ENCODE data around the gene MAG. TPM values are rescaled to one million over a fixed set of nuclear protein-coding genes. Genes with fewer than 3 reads are reported as not detected.
"Not testable (repeated sequence)": the region's sequence is repeated elsewhere in the genome, so short reads cannot be mapped to it uniquely, and the experiment has no call there.

The MAG gene
- total RNA-seq, 1 donor from 2014 or later, result not detected

DNA sequence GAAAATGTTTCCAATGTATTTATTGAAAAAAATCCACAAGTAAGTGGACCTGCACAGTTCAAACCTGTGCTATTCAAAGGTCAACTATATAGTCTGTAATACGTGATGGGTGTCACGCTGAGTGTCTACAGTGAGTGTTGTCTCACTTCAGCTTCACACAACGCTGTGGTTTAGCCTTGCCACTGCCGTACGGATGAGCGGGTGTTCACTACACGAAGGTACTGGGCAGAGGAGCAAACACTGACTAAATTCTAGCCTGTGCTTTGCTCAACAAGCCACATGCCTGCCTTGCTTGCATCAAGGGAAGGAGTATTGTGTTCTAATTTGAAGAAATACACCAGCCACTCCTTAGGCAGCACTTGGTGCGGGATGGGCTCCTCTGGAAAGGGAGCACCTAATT lies 62.9 kb downstream of the MAG start:
- TF ChIP-seq, protein P1, sequence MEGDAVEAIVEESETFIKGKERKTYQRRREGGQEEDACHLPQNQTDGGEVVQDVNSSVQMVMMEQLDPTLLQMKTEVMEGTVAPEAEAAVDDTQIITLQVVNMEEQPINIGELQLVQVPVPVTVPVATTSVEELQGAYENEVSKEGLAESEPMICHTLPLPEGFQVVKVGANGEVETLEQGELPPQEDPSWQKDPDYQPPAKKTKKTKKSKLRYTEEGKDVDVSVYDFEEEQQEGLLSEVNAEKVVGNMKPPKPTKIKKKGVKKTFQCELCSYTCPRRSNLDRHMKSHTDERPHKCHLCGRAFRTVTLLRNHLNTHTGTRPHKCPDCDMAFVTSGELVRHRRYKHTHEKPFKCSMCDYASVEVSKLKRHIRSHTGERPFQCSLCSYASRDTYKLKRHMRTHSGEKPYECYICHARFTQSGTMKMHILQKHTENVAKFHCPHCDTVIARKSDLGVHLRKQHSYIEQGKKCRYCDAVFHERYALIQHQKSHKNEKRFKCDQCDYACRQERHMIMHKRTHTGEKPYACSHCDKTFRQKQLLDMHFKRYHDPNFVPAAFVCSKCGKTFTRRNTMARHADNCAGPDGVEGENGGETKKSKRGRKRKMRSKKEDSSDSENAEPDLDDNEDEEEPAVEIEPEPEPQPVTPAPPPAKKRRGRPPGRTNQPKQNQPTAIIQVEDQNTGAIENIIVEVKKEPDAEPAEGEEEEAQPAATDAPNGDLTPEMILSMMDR (IDR thresholded peaks at IDR 0.05), result no peak
- no peak for DNase-seq (ENCODE audit: extremely low spot score, unreplicated experiment)
- H3K27ac Mint-ChIP-seq (ENCODE audit: unreplicated experiment), result no peak overlapping the region
- H3K4me1 Mint-ChIP-seq (ENCODE audit: unreplicated experiment), result no peaks in the 10 kb centered on the region
- H3K27me3 Mint-ChIP-seq (ENCODE audit: unreplicated experiment), result peaks cover 8% of the 10 kb centered on the region
- H3K4me3 Mint-ChIP-seq (ENCODE audit: unreplicated experiment), result no peak overlapping the region
- no peaks in the 10 kb centered on the region for H3K9me3 Mint-ChIP-seq (ENCODE audit: unreplicated experiment)
- H3K36me3 Mint-ChIP-seq (ENCODE audit: unreplicated experiment), result no peaks in the 10 kb centered on the region

DNA sequence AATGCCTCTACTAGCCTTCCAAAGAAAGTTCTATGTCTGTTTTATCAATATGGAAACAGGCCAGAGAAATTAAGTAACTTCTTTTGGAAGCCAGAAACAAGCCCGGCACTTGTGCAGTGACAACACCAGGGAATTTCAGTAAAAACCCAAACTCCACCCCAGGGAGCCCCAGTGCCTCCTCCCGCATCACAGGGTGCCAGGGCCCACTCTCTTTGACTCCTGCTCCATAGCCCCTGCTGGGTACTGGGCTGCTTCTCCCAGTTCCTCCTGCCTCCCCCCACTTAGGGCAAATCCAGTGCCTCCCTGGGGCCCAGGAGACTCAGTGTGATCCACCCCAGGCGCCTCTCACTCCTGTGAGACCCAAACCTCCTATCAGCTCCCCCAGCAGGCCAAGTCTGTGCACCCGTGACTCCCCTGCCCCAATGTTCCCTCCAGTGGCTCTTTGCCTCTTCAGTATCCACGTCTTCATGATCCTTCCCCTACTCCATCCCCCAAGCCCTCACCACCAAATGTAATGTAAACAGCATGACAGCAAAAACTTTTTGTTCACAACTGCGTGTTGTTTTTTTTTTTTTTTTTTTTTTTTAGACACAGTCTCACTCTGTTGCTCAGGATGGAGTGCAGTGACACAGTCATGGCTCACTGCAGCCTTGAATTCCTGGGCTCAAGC lies 64.0 kb downstream of the MAG start:
- TF ChIP-seq, protein P1 (IDR thresholded peaks at IDR 0.05), result no peak

DNA sequence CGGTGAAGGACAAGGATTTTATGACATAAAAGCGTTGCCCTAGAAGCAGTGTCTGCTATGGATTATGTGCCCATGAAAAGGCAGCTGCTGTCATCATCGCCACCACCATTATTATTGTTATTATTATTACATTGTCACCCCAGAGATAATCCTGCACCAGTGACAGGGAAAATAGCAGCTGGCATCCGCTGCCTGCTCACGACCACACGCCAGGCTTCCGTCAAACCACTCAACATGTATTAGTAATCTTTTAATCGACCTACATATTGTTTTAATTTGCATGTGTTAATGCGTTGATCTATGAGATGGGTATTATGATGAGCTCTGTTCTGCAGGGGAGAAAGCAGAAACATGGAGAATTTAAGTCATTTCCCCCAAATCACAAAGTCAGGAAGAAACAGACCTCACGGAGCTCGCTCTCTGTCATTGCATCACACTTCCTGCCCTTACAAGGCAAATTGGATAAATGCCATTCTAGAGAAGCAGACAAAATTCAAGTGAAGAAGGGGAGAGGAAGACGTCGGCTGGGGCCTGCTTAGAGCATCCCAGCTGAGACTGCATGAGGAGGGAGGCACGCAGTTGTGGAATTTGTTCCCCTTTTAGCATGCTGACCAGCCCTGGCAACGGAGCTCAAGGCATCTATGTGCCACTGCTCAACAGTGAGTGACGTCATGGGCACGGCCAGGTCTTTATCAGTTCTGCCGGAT lies 66.1 kb downstream of the MAG start, which contains the start of gene FFAR3:
Gene FFAR3, plus strand, starts transcription at position 594 of the 707 bp plus-strand sequence. CDS start 431 bp downstream, outside the sequence.
- DNase-seq (ENCODE audit: extremely low spot score, unreplicated experiment), result no peak
- no peak within 1 kb of the TSS for H3K27ac Mint-ChIP-seq (ENCODE audit: unreplicated experiment)

More for the DNA sequence above, 64.0 kb downstream of the MAG start:
- no peaks in the 10 kb centered on the region for H3K36me3 Mint-ChIP-seq (ENCODE audit: unreplicated experiment)
- H3K27ac Mint-ChIP-seq (ENCODE audit: unreplicated experiment), result no peak overlapping the region
- no peak overlapping the region for H3K4me3 Mint-ChIP-seq (ENCODE audit: unreplicated experiment)
- H3K9me3 Mint-ChIP-seq (ENCODE audit: unreplicated experiment), result no peaks in the 10 kb centered on the region
- no peaks in the 10 kb centered on the region for H3K4me1 Mint-ChIP-seq (ENCODE audit: unreplicated experiment)
- H3K27me3 Mint-ChIP-seq (ENCODE audit: unreplicated experiment), result peaks cover 8% of the 10 kb centered on the region
- no peak for DNase-seq (ENCODE audit: extremely low spot score, unreplicated experiment)

DNA sequence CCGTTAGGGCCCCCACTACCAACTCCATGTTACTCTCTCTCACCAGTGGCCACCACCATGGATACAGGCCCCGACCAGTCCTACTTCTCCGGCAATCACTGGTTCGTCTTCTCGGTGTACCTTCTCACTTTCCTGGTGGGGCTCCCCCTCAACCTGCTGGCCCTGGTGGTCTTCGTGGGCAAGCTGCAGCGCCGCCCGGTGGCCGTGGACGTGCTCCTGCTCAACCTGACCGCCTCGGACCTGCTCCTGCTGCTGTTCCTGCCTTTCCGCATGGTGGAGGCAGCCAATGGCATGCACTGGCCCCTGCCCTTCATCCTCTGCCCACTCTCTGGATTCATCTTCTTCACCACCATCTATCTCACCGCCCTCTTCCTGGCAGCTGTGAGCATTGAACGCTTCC lies 66.9 kb downstream of the MAG start:
- DNase-seq (ENCODE audit: extremely low spot score, unreplicated experiment); H3K27ac Mint-ChIP-seq (ENCODE audit: unreplicated experiment); H3K36me3 Mint-ChIP-seq (ENCODE audit: unreplicated experiment); H3K4me3 Mint-ChIP-seq (ENCODE audit: unreplicated experiment); H3K27me3 Mint-ChIP-seq (ENCODE audit: unreplicated experiment); H3K4me1 Mint-ChIP-seq (ENCODE audit: unreplicated experiment); H3K9me3 Mint-ChIP-seq (ENCODE audit: unreplicated experiment): not testable (repeated sequence)

More for the DNA sequence above, 66.1 kb downstream of the MAG start, which contains the start of gene FFAR3:
- H3K36me3 Mint-ChIP-seq (ENCODE audit: unreplicated experiment), result no peaks in the 10 kb centered on the region
- no peaks in the 10 kb centered on the region for H3K4me1 Mint-ChIP-seq (ENCODE audit: unreplicated experiment)
- TF ChIP-seq, protein P1 (IDR thresholded peaks at IDR 0.05), result no peak
- no peaks in the 10 kb centered on the region for H3K9me3 Mint-ChIP-seq (ENCODE audit: unreplicated experiment)
- peaks cover 8% of the 10 kb centered on the region for H3K27me3 Mint-ChIP-seq (ENCODE audit: unreplicated experiment)
- no peak within 1 kb of the TSS for H3K4me3 Mint-ChIP-seq (ENCODE audit: unreplicated experiment)

DNA sequence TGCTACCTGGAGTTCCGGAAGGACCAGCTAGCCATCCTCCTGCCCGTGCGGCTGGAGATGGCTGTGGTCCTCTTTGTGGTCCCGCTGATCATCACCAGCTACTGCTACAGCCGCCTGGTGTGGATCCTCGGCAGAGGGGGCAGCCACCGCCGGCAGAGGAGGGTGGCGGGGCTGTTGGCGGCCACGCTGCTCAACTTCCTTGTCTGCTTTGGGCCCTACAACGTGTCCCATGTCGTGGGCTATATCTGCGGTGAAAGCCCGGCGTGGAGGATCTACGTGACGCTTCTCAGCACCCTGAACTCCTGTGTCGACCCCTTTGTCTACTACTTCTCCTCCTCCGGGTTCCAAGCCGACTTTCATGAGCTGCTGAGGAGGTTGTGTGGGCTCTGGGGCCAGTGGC lies 67.4 kb downstream of the MAG start:
- not testable (repeated sequence) for H3K4me3 Mint-ChIP-seq (ENCODE audit: unreplicated experiment); H3K9me3 Mint-ChIP-seq (ENCODE audit: unreplicated experiment); H3K36me3 Mint-ChIP-seq (ENCODE audit: unreplicated experiment); H3K27ac Mint-ChIP-seq (ENCODE audit: unreplicated experiment); H3K4me1 Mint-ChIP-seq (ENCODE audit: unreplicated experiment); DNase-seq (ENCODE audit: extremely low spot score, unreplicated experiment); H3K27me3 Mint-ChIP-seq (ENCODE audit: unreplicated experiment)

DNA sequence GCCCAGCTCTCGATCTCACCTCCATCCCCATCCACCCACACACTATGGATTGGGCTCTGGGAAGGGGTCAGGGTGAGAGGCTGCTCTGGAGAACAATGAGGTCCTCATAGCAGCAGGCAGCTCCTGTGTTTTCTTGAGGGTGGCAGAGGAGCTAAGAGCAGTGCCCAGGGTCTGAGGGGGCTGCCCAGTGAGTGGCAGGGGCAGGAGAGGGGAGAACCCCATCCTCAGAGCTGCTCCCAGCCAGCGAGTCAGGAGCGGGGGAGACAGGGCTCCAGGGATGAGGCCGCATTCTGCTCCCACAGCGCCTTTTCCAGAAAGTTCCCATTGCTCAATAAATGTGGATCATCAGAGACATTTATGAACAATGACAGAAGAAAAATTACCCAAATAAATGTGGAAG lies 68.1 kb downstream of the MAG start:
- not testable (repeated sequence) for DNase-seq (ENCODE audit: extremely low spot score, unreplicated experiment); H3K4me1 Mint-ChIP-seq (ENCODE audit: unreplicated experiment); H3K4me3 Mint-ChIP-seq (ENCODE audit: unreplicated experiment); H3K27me3 Mint-ChIP-seq (ENCODE audit: unreplicated experiment); H3K27ac Mint-ChIP-seq (ENCODE audit: unreplicated experiment); H3K36me3 Mint-ChIP-seq (ENCODE audit: unreplicated experiment); H3K9me3 Mint-ChIP-seq (ENCODE audit: unreplicated experiment)

All from osteocyte (in vitro differentiated cells).